RWPE2 (cell line): ENCODE results near the gene ZBTB12.

Source experiments
- ATAC-seq: fragments of 200-7000 bp; cut with Tn5 transposase; 3 replicates; pipeline ENCODE4 v1.9.1; 2021; ENCODE audit warnings: low read depth
- DNase-seq: peaks from one replicate; pipeline ENCODE4 v3.0.0-alpha.2; 2020; ENCODE audit warnings: low spot score
- H3K27ac ChIP-seq: fragments of 450-650 bp; 2 replicates; pipeline ENCODE4 v1.5.1; 2017; ENCODE audit warnings: mild to moderate bottlenecking; ENCODE audit not compliant: poor library complexity, severe bottlenecking
- H3K27me3 ChIP-seq: fragments of 250-450 bp; sonication (Bioruptor Pico); 2 replicates; pipeline ENCODE4 v1.5.1; 2021; ENCODE audit warnings: mild to moderate bottlenecking, moderate library complexity; ENCODE audit not compliant: insufficient read depth, poor library complexity, severe bottlenecking
- H3K36me3 ChIP-seq: fragments of 250-450 bp; sonication (Bioruptor Pico); 2 replicates; pipeline ENCODE4 v1.5.1; 2020; ENCODE audit warnings: low read depth, mild to moderate bottlenecking, moderate library complexity
- H3K4me1 ChIP-seq: fragments of 250-450 bp; sonication (Bioruptor Pico); 2 replicates; pipeline ENCODE4 v1.5.1; 2021; ENCODE audit warnings: mild to moderate bottlenecking, moderate library complexity; ENCODE audit not compliant: insufficient read depth, poor library complexity, severe bottlenecking
- H3K4me3 ChIP-seq: fragments of 250-450 bp; sonication (Bioruptor Pico); 2 replicates; pipeline ENCODE4 v1.5.1; 2021; ENCODE audit warnings: mild to moderate bottlenecking, moderate library complexity; ENCODE audit not compliant: severe bottlenecking
- H3K9me3 ChIP-seq: fragments of 250-450 bp; sonication (Bioruptor Pico); 2 replicates; pipeline ENCODE4 v1.5.1; 2021; ENCODE audit warnings: mild to moderate bottlenecking, moderate library complexity; ENCODE audit not compliant: severe bottlenecking
- TF ChIP-seq, protein P1 (sequence below): fragments of 450-650 bp; IDR thresholded peaks from one replicate; pipeline ENCODE4 v1.5.1; 2017; ENCODE audit warnings: mild to moderate bottlenecking, moderate library complexity; ENCODE audit not compliant: poor library complexity, severe bottlenecking

Gene ZBTB12

DNA sequence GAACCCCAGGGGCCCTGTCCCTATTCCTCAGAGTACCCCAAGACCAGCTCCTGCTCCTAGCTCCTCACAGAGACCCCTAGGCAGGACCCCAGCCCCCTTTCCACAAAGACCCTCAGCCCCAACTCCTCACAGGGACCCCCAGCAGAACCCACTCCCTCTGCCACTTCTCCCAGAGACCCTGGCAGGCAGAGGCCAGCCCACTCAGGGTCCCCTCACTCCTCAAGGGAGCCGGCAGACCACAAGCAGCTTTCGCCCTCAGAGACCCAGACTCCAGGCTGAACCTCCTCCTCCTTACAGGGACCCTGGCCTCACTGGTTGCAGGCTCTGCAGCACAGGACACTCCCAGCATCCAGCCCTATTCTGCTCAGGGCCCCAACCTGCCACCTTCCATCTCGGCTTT is 23.7 kb downstream of the ZBTB12 start:
- H3K9me3 ChIP-seq, result no peaks in the 10 kb centered on the region
- no peak overlapping the region for H3K4me3 ChIP-seq
- H3K36me3 ChIP-seq, result peaks cover 29% of the 10 kb centered on the region
- DNase-seq, result peak; percentile 47
- H3K27ac ChIP-seq, result no peak overlapping the region
- ATAC-seq, result no peak
- TF ChIP-seq, protein P1, sequence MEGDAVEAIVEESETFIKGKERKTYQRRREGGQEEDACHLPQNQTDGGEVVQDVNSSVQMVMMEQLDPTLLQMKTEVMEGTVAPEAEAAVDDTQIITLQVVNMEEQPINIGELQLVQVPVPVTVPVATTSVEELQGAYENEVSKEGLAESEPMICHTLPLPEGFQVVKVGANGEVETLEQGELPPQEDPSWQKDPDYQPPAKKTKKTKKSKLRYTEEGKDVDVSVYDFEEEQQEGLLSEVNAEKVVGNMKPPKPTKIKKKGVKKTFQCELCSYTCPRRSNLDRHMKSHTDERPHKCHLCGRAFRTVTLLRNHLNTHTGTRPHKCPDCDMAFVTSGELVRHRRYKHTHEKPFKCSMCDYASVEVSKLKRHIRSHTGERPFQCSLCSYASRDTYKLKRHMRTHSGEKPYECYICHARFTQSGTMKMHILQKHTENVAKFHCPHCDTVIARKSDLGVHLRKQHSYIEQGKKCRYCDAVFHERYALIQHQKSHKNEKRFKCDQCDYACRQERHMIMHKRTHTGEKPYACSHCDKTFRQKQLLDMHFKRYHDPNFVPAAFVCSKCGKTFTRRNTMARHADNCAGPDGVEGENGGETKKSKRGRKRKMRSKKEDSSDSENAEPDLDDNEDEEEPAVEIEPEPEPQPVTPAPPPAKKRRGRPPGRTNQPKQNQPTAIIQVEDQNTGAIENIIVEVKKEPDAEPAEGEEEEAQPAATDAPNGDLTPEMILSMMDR, result no peak
- H3K27me3 ChIP-seq, result no peaks in the 10 kb centered on the region
- H3K4me1 ChIP-seq, result no peaks in the 10 kb centered on the region

DNA sequence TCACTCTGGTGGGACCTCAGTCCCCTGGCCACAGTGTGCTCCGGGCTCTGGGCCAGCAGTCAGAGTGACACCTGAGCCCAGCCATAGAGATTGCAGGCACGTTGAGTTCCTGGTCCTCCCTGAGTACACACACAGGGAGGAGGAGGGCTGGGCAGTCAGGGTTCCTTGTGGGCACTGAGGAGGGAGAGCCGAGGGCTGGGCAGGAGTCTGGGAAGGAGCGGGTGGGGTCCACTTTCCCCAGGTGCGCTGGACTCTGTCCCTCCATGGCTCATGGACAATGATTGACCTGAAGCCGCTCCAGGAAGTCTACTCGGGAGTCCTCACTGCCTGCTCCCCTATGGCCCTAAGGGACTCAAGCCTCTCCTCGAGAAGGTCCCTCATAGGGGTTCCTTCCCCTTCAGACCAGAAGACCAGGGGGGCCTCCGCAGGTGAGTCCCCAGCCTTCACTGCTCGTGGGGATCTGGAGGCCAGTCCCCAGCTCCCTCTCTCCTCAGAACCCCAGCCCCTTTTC is 24.2 kb downstream of the ZBTB12 start:
- Histone ChIP-seq H3K4me3 (no peak overlapping the region), H3K36me3 (peaks cover 24% of the 10 kb centered on the region), H3K27ac (no peak overlapping the region), H3K4me1 (no peaks in the 10 kb centered on the region), H3K27me3 (no peaks in the 10 kb centered on the region), H3K9me3 (no peaks in the 10 kb centered on the region)
- ATAC-seq, result no peak; the same call in 2 of the 3 replicates
- DNase-seq, result no peak
- TF ChIP-seq, protein P1, result no peak

DNA sequence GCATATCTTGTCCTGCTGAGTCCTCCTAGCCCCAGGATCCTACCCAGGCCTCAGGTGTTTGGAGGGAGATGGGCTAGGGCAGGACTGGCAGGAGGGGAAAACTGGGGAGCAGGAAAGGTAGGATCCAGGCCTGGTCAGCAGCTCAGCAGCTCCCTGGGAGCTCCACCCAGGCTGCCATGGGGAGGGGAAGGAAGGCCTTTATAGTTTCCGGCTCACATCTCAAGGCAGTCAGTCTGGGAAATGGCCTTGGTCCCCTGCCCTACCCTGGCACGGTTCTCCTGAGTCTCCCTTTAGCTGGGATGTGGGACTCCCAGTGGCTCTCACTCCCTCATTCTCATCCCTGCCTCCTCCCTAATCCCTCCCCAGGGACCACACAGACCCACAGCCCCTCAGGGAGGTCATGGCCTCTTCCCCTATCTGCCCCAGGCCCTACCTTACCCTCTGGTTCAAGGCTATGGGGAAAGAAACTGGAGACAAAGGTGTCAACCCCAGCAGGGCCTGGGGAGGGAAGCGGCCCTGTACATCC is 24.7 kb downstream of the ZBTB12 start:
- no peak; the same call in 2 of the 3 replicates for ATAC-seq
- peaks cover 19% of the 10 kb centered on the region; the same call in 1 of the 2 replicates for H3K36me3 ChIP-seq
- DNase-seq, result no peak
- no peak overlapping the region for H3K27ac ChIP-seq
- no peaks in the 10 kb centered on the region for H3K4me1 ChIP-seq
- H3K9me3 ChIP-seq, result no peaks in the 10 kb centered on the region
- TF ChIP-seq, protein P1, result no peak
- H3K4me3 ChIP-seq, result no peak overlapping the region
- H3K27me3 ChIP-seq, result no peaks in the 10 kb centered on the region

DNA sequence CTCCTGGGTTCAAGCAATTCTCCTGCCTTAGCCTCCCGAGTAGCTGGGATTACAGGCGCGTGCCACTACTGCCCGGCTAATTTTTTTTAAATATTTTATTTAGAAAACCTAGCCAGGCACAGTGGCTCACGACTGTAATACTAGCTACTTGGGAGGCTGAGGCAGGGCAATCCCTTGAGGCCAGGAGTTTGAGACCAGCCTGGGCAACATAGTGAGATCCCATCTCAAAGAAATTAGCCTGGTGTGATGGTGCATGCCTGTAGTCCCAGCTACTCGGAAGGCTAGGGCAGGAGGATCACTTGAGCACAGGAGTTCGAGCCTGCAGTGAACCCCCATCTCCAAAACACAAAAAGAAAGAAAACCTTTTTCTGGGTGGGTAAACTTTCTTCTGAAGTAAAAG is 25.5 kb downstream of the ZBTB12 start:
- peaks cover 10% of the 10 kb centered on the region; the same call in 1 of the 2 replicates for H3K36me3 ChIP-seq
- H3K27me3 ChIP-seq, result no peaks in the 10 kb centered on the region
- no peaks in the 10 kb centered on the region for H3K9me3 ChIP-seq
- DNase-seq, result no peak
- no peak overlapping the region for H3K4me3 ChIP-seq
- ATAC-seq, result no peak
- H3K4me1 ChIP-seq, result no peaks in the 10 kb centered on the region
- TF ChIP-seq, protein P1, result no peak
- H3K27ac ChIP-seq, result no peak overlapping the region

DNA sequence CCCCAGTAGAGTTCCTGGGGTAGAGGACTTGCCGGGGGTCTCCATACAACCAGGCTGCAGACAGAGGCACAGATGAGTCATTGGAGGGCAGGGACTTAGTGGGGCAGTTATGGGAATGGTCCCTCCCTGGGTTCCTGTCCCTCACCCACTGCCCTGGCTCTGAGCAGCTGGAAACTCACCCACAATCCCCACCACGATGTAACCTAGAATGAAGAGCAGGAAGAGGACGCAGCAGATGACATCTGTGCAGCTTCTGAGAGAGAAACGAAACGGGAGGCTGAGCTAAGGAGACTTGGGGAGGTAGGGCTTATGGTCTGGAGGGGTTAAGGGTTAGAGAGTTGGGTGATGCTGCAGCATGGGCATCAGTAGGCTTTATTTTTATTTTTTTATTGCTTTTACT is 26.0 kb downstream of the ZBTB12 start:
- no peak for ATAC-seq
- H3K36me3 ChIP-seq, result peaks cover 9% of the 10 kb centered on the region; the same call in 1 of the 2 replicates
- H3K27ac ChIP-seq, result no peak overlapping the region
- H3K27me3 ChIP-seq, result no peaks in the 10 kb centered on the region
- H3K4me3 ChIP-seq, result no peak overlapping the region
- TF ChIP-seq, protein P1, result no peak
- DNase-seq, result no peak
- no peaks in the 10 kb centered on the region for H3K4me1 ChIP-seq
- H3K9me3 ChIP-seq, result no peaks in the 10 kb centered on the region
